HFF-Myc (cell line): ENCODE measurements around the gene DLL1.

Experiments
- DNase-seq: peaks from one replicate; pipeline ENCODE4 v3.0.0-alpha.2; 2011; ENCODE audit warnings: low read depth; ENCODE audit errors: extremely low read depth
- H3K4me3 ChIP-seq: replicated peaks from 2 replicates; pipeline ENCODE4 v1.5.1; 2011; ENCODE audit warnings: low read depth, mild to moderate bottlenecking, control low read depth, low read length
- CTCF ChIP-seq: IDR thresholded peaks from 2 replicates; pipeline ENCODE4 v1.5.1; 2012; ENCODE audit warnings: mild to moderate bottlenecking, low read depth, low read length, control low read depth; ENCODE audit errors: missing control alignments

The DLL1 gene

GRCh38 chr6:170254315-170255213 lies 36.3 kb downstream of the DLL1 start:
- DNase-seq: no peak
- no peak for TF ChIP-seq CTCF
- H3K4me3 ChIP-seq: no peak overlapping the region

- no peak for DNase-seq
- no peak for TF ChIP-seq CTCF
- no peak overlapping the region for H3K4me3 ChIP-seq
Observed at GRCh38 chr6:170253910-170254269, 37.0 kb downstream of the DLL1 start.

- TF ChIP-seq CTCF: no peak
- DNase-seq: no peak
- H3K4me3 ChIP-seq: no peak overlapping the region
Observed at GRCh38 chr6:170253226-170253909, 37.5 kb downstream of the DLL1 start.

GRCh38 chr6:170251776-170252571 lies 38.9 kb downstream of the DLL1 start:
- no peak overlapping the region for H3K4me3 ChIP-seq
- TF ChIP-seq CTCF: no peak
- no peak for DNase-seq

- no peak for TF ChIP-seq CTCF
- DNase-seq: no peak
- no peak overlapping the region for H3K4me3 ChIP-seq
Observed at GRCh38 chr6:170250981-170251775, 39.7 kb downstream of the DLL1 start.

GRCh38 chr6:170250455-170250854 lies 40.4 kb downstream of the DLL1 start:
- H3K4me3 ChIP-seq: no peak overlapping the region
- TF ChIP-seq CTCF: no peak

More at GRCh38 chr6:170250455-170250854, 40.4 kb downstream of the DLL1 start:
- no peak for DNase-seq
